Stimulated activated naive CD8-positive, alpha-beta T cell treated with anti-CD3 and anti-CD28 coated beads, Interleukin-15, Interleukin-2, amounts not matched to agents 100 U/mL and 50 U/mL, for 24 hours (primary cell): Measurements from ENCODE around the gene JAG2.
A peak's percentile ranks its signal among the peaks of the same experiment; 100 is the strongest.

Experiments
- ATAC-seq: fragments of 150-1000 bp; cut with Tn5 transposase; one replicate; pipeline ENCODE4 v1.10.0; 2021
- DNase-seq: peaks from one replicate; pipeline ENCODE4 v3.0.0; 2021

Gene JAG2

GRCh38 chr14:105165134-105165704 lies 3.4 kb downstream of the JAG2 start:
- DNase-seq (no peak), ATAC-seq (no peak)

DNA sequence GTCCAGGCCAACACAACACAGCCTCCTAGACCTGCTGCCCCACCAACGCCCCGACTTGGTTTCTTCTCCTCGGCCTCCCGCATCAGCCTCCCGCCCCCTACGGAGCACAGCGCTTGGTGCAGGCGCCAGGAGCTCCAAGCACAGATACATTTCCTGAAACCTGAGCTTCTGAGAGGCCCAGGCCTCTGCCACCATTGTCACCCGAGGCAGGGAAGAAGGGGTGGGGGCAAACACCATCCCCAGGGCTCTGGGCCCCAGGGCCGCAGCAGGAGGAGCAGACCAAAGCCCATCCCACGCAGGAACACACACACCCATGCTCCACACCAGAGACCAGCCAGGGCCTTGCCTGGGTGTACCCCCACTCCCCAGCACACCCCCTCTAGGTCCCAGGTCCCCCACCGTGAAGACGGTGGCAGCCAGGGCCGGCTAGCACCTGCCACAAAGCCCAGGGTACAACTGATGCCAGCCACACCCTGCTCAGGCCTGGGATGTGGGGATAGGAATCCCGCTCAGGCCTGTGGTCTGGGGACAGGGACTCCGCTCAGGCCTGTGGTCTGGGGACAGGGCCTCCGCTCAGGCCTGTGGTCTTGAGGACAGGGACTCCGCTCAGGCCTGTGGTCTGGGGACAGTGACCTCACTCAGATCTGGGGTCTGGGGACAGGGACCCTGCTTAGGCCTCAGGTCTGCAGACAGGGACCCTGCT lies 5.4 kb downstream of the JAG2 start:
- ATAC-seq (no peak), DNase-seq (no peak)

DNA sequence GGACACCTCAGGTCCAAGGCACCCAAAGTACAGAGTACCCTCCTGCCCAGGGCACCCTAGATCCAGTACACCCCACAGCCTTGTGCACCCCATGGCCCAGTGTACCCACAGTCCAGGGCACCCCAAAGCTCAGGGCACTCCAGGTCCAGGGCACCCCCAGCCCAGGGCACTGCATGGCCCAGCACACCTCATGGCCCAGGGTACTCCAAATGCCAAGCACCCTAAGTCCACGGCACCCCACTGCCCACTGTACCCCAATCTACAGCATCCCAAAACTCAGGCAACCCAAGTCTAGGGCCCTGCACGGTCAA lies 6.0 kb downstream of the JAG2 start:
- DNase-seq, result no peak
- ATAC-seq, result no peak

- peak; percentile 41 for ATAC-seq
- no peak for DNase-seq
Measured at GRCh38 chr14:105161964-105162668, 6.5 kb downstream of the JAG2 start.

- DNase-seq, result no peak
- no peak for ATAC-seq
Measured at GRCh38 chr14:105161309-105161708, 7.3 kb downstream of the JAG2 start.

GRCh38 chr14:105160776-105161175 lies 7.8 kb downstream of the JAG2 start:
- ATAC-seq, result no peak
- no peak for DNase-seq

DNA sequence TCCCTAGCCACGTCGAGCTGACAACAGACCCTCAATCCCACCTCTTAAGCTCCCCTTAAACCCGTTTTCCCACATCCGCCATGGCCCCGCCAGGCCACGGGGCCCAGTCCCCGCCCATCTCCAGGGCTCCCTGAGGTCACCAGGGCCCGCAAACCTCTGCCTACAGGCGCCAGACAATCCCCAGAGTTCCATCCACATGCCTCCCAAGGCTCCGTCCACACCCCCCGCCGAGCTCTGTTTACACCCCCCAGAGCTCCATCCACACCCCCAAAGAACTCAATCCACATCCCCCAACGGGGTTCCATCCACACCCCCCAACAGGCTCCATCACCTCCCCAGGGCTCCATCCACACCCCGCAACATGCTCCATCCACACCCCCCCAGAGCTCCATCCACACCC lies 9.2 kb downstream of the JAG2 start:
- DNase-seq (no peak), ATAC-seq (no peak)

DNA sequence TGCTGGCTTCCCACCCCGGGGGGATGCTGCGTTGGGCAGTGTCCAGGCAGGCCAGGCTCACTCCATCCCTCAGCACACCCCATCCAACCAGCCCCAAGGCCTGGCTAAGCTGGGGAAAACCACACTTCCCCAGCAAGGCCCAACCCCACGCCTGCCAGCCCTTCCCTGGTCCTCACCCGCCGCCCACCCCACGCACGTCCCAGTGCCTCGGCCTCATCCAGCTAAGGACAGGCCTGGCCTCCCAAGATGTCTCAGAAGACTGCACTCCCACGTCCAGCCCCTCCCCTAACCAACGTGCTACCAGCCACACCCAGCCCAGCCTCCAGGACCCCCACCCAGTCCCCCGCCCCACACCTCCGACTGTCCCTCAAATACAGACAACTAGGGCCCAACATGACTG lies 9.8 kb downstream of the JAG2 start:
- ATAC-seq, result no peak
- no peak for DNase-seq

GRCh38 chr14:105157872-105158271 lies 10.7 kb downstream of the JAG2 start:
- ATAC-seq (no peak), DNase-seq (no peak)

- ATAC-seq (no peak), DNase-seq (no peak)
Measured at GRCh38 chr14:105156414-105157375, 11.9 kb downstream of the JAG2 start.

- ATAC-seq, result no peak
- no peak for DNase-seq
Measured at GRCh38 chr14:105155681-105156413, 12.7 kb downstream of the JAG2 start.

DNA sequence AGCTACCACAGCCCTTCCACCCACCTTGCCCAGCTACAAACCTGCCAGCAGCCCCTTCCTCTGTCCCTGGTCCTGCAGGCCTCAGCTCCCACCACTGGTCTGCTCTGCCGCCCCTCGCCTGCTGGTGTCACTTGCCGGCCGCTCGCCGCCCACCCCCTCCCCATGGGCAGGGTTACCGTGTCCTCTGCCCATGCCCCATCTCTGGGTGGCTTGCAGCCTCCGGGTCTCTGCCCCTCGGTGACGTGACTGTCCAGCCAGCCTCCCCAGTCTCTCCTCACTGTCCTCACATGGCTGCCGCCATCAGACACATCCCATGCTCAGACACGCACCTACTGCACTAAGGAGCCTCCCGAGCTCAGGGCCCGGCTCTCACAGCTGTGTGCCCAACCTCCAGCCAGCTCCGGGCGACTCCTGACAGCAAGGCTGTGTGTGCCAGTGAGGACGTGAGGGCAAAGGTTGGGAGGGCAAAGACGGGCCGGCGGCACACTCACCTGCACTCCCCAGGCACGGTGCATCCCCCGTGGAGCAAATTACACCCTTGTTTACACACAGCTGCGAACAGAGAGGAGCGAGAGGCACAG lies 13.4 kb downstream of the JAG2 start:
- DNase-seq, result no peak

DNA sequence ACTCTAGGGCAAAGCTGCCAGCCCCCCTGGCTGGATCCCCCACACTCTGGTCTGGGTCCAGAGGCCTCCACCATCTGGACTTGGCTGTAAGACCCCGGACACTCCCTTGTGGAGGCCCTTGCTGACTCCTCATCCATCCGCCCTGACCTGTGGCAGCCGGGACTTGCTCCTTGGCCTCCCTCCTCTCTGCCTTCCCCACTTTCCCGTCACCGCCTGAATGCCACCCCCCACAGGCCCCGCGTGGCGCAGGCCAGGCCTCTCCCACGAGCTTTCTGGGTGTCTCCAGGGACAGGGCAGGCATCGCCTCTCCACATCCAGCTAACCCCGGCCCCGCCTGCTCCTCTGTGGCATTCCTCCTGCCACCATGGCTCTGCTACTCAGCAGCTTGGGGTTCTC lies 14.1 kb downstream of the JAG2 start:
- ATAC-seq (no peak), DNase-seq (no peak)

More for the DNA sequence above, 13.4 kb downstream of the JAG2 start:
- no peak for ATAC-seq

DNA sequence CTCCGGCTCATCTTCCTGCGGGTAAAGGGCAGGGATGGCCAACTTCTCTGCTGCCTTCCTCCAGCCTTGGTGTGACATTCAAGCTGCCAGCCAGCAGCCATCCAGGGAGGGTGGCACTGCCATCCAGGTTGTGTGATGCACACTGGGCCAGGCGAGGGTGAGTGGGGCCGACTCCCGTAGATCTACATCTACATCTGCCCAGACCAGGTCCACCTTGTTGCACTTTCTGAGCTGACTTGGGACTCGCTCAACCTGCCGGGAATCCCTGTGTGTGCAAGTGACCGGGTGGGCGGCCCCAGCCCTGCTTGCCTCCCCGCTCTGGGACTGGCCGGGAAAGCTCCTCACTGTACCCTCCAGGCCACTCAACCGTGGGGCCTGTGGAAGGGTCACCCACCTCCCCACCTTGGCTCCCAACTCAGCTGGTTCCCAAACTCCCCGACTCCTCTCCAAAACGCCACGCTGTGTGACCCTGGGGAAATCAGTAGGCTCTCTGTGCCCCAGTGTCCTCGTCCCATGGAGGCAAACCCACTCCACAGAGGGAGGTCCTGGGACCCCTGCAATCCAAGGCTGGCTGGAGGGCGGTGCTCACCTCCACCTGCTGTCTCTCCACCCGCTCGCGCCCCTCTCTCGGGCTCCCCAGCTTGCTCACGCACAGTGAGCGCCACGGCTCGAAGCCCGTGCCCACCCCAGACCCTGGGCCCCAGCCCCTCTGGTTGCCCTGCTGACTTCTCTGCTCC lies 14.7 kb downstream of the JAG2 start:
- DNase-seq, result no peak
- ATAC-seq, result no peak

DNA sequence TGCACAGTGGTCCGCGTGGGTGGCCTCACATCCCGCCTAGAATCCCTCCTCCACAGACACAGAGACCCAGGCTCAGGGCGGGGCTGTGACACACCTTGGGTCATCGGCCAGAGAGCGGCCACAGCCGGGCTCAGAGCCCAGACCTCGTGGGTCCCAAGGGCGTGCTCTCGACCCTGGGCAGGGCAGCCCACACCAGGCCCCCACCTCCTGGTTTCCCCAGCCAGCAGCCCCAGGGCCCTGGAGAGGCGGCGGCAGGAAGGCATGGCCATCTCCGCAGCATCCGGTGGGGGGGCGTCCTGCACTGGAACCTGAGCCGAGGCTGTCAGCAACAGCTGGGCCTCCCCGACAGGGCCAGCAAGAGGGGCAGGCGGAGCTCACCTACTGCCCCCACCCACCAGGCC lies 15.2 kb downstream of the JAG2 start:
- ATAC-seq, result no peak
- no peak for DNase-seq

DNA sequence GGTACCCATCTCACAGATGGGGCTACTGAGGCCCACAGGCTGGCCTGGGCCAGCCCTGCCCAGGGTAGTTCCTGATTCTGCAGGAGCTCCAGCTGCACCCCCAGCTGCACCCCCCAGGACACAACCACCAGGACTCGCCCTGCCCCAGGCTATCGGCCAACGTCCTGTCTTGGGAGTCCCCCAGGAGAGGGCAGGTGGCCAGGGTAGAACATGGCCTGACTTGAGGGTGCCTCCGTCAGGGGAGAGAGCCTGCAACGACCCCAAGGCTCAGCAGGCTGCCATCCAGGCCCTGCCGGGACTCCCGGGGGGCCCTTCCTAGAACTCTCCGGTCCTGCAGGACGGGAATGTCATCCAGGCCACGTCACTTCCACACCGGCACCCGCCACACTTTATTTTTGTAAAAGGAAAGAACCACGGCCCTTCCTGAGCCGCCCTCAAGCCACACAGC lies 15.8 kb downstream of the JAG2 start:
- no peak for ATAC-seq
- DNase-seq, result no peak

DNA sequence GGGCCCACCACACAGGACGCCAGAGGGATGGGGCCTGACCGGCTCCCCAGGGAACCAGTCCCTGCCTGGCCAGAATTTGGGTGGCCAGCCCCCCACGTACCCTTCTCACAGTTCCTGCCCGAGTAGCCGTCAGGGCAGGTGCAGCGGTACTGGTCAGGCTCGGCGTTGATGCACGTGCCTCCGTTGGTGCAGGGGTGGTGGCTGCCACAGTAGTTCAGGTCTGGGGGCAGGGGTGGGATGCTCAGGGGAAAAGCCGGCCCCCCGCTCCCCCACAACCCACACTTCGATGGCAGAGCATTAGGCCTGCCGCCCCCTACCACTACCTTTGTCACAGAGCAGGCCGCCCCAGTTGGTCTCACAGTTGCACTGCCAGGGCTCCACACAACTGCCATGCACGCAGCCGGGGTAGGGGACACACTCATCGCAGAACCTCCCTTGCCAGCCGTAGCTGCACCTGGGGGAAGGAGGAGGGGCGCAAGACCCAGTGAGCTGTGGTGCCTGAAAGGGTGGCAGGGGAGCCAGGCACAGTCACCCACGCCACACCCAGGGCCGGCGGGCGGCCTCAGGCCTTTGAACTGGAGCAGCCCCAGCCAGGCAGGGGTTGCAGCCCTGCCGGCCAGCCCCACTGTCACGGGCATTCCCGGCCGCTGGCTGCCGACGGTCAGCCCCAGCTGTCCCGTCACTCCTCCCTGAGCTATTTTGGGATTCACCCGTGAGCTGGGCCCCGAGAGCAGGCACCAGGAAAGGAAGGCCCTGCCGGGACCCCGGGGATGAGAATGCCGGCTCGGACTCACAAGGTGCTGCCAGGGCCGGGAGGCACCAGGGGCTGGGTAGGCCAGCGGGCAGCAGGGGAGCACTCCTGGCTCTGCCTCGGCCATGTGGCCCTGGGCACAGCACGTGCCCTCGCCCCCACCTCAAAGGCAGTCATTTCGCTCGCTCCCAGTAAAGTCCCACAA lies 16.5 kb downstream of the JAG2 start:
- no peak for DNase-seq
- ATAC-seq, result no peak

GRCh38 chr14:105151084-105151837 lies 17.3 kb downstream of the JAG2 start:
- ATAC-seq (no peak), DNase-seq (no peak)
